H9 (cell line): ENCODE data around the gene SH2D1B. TPM values are rescaled to one million over a fixed set of nuclear protein-coding genes. Genes with fewer than 3 reads are reported as not detected.

Source experiments
- DNase-seq: peaks from one replicate; pipeline ENCODE4 v3.0.0-alpha.2; 2017
- H2AFZ ChIP-seq: one replicate; pipeline ENCODE4 v1.6.1; 2013; ENCODE audit warnings: mild to moderate bottlenecking, low read length, control low read depth, moderate library complexity
- H2AK5ac ChIP-seq: 2 replicates; pipeline ENCODE4 v1.6.1; 2013; ENCODE audit warnings: low read length, control low read depth, mixed read lengths; ENCODE audit not compliant: insufficient read length
- H2BK120ac ChIP-seq: one replicate; pipeline ENCODE4 v1.6.1; 2013; ENCODE audit warnings: low read depth, mild to moderate bottlenecking, low read length, control low read depth, inconsistent platforms; ENCODE audit not compliant: poor library complexity, severe bottlenecking
- H2BK12ac ChIP-seq: 2 replicates; pipeline ENCODE4 v1.6.1; 2013; ENCODE audit warnings: low read length, control low read depth, mixed read lengths, low read depth; ENCODE audit not compliant: insufficient read length
- H2BK15ac ChIP-seq: 2 replicates; pipeline ENCODE4 v1.6.1; 2013; ENCODE audit warnings: low read depth, low read length, control low read depth
- H2BK20ac ChIP-seq: one replicate; pipeline ENCODE4 v1.6.1; 2013; ENCODE audit warnings: low read depth, mild to moderate bottlenecking, low read length, control low read depth, inconsistent platforms; ENCODE audit not compliant: poor library complexity, severe bottlenecking
- H2BK5ac ChIP-seq: 2 replicates; pipeline ENCODE4 v1.6.1; 2013; ENCODE audit warnings: low read length, control low read depth, mixed read lengths; ENCODE audit not compliant: insufficient read length
- H3K14ac ChIP-seq: 2 replicates; pipeline ENCODE4 v1.6.1; 2013; ENCODE audit warnings: low read length, control low read depth; ENCODE audit not compliant: insufficient read depth
- H3K18ac ChIP-seq: 2 replicates; pipeline ENCODE4 v1.6.1; 2013; ENCODE audit warnings: low read depth, mild to moderate bottlenecking, mixed read lengths, low read length, control low read depth; ENCODE audit not compliant: insufficient read length
- H3K23ac ChIP-seq: 2 replicates; pipeline ENCODE4 v1.6.1; 2013; ENCODE audit warnings: low read length, control low read depth, mixed read lengths, low read depth; ENCODE audit not compliant: insufficient read length
- H3K23me2 ChIP-seq: 2 replicates; pipeline ENCODE4 v1.6.1; 2013; ENCODE audit warnings: low read depth, mild to moderate bottlenecking, mixed read lengths, low read length, control low read depth; ENCODE audit not compliant: insufficient read length, poor library complexity, severe bottlenecking
- H3K27ac ChIP-seq: 2 replicates; pipeline ENCODE4 v1.5.1; 2013; ENCODE audit warnings: low read length, control low read depth, mixed read lengths, low read depth; ENCODE audit not compliant: insufficient read length
- H3K27me3 ChIP-seq: 2 replicates; pipeline ENCODE4 v1.6.1; 2013; ENCODE audit warnings: low read length, control low read depth, inconsistent platforms; ENCODE audit not compliant: insufficient read depth
- H3K4ac ChIP-seq: 2 replicates; pipeline ENCODE4 v1.6.1; 2013; ENCODE audit warnings: low read depth, mild to moderate bottlenecking, control low read depth, inconsistent platforms, low read length, moderate library complexity
- H3K4me1 ChIP-seq: 2 replicates; pipeline ENCODE4 v1.6.1; 2013; ENCODE audit warnings: low read length, control low read depth, inconsistent platforms; ENCODE audit not compliant: insufficient read depth
- H3K4me2 ChIP-seq: 2 replicates; pipeline ENCODE4 v1.6.1; 2013; ENCODE audit warnings: low read length, control low read depth, mixed read lengths; ENCODE audit not compliant: insufficient read length, insufficient read depth
- H3K56ac ChIP-seq: 2 replicates; pipeline ENCODE4 v1.6.1; 2013; ENCODE audit warnings: low read depth, mild to moderate bottlenecking, mixed read lengths, low read length, control low read depth; ENCODE audit not compliant: insufficient read length
- H3K79me1 ChIP-seq: 2 replicates; pipeline ENCODE4 v1.6.1; 2013; ENCODE audit warnings: low read depth, mild to moderate bottlenecking, moderate library complexity, low read length, control low read depth, inconsistent platforms; ENCODE audit not compliant: insufficient read depth, poor library complexity, severe bottlenecking
- H3K79me2 ChIP-seq: 2 replicates; pipeline ENCODE4 v1.6.1; 2013; ENCODE audit warnings: low read length, control low read depth, inconsistent platforms; ENCODE audit not compliant: insufficient read depth
- H3K9ac ChIP-seq: 2 replicates; pipeline ENCODE4 v1.6.1; 2013; ENCODE audit warnings: low read length, control low read depth, mixed read lengths; ENCODE audit not compliant: insufficient read length; ENCODE audit errors: extremely low read depth
- H3K9me3 ChIP-seq: one replicate; pipeline ENCODE4 v1.6.1; 2013; ENCODE audit warnings: low read depth, low read length, inconsistent platforms; ENCODE audit not compliant: control insufficient read depth
- H3T11ph ChIP-seq: one replicate; pipeline ENCODE4 v1.6.1; 2013; ENCODE audit warnings: mild to moderate bottlenecking, low read length, control low read depth, inconsistent platforms
- H4K20me1 ChIP-seq: one replicate; pipeline ENCODE4 v1.6.1; 2013; ENCODE audit not compliant: control insufficient read depth, insufficient read length, insufficient read depth
- H4K5ac ChIP-seq: 2 replicates; pipeline ENCODE4 v1.6.1; 2013; ENCODE audit warnings: low read depth, mild to moderate bottlenecking, mixed read lengths, low read length, control low read depth; ENCODE audit not compliant: insufficient read length
- H4K8ac ChIP-seq: replicated peaks from 2 replicates; pipeline ENCODE4 v1.6.1; 2013; ENCODE audit warnings: low read length, control low read depth, mixed read lengths, low read depth; ENCODE audit not compliant: insufficient read length
- H4K91ac ChIP-seq: 2 replicates; pipeline ENCODE4 v1.6.1; 2013; ENCODE audit warnings: low read depth, mild to moderate bottlenecking, moderate library complexity, mixed read lengths, low read length, control low read depth; ENCODE audit not compliant: insufficient read length
- H3K27ac Mint-ChIP-seq, 3 experiments: 2 replicates in 2 of 3; 3 replicates in 1 of 3; pipeline ENCODE4 v1.8.0; 2020 to 2021; ENCODE audit warnings: mixed read lengths in 3 of 3, mild to moderate bottlenecking in 1 of 3, moderate library complexity in 1 of 3
- H3K27me3 Mint-ChIP-seq: 2 replicates; pipeline ENCODE4 v1.8.0; 2021; ENCODE audit warnings: low read depth, mild to moderate bottlenecking, moderate library complexity, mixed read lengths
- H3K36me3 Mint-ChIP-seq, 3 experiments: 2 replicates in 2 of 3; 3 replicates in 1 of 3; pipeline ENCODE4 v1.8.0; 2020 to 2021; ENCODE audit warnings: low read depth in 3 of 3, mixed read lengths in 3 of 3; ENCODE audit not compliant: insufficient read depth in 1 of 3
- H3K4me1 Mint-ChIP-seq, 2 experiments: 2 replicates each; pipeline ENCODE4 v1.8.0; 2020; ENCODE audit warnings: mixed read lengths in 2 of 2
- H3K4me3 Mint-ChIP-seq, 2 experiments: 2 replicates in 1 of 2; 3 replicates in 1 of 2; pipeline ENCODE4 v1.8.0; 2020 to 2021; ENCODE audit warnings: mild to moderate bottlenecking in 2 of 2, mixed read lengths in 2 of 2, moderate library complexity in 1 of 2
- H3K9me3 Mint-ChIP-seq, 2 experiments: 2 replicates in 1 of 2; 3 replicates in 1 of 2; pipeline ENCODE4 v1.8.0; 2020; ENCODE audit warnings: mild to moderate bottlenecking in 2 of 2, mixed read lengths in 2 of 2, moderate library complexity in 1 of 2
- WGBS: extraction: QIAGEN DNeasy Blood & Tissue Kit; methylation state at CpG from one replicate; pipeline ENCODE4 v1.1.7; 2013; ENCODE audit warnings: missing lambda C conversion rate, low lambda C conversion rate, mixed read lengths; ENCODE audit not compliant: insufficient read length; ENCODE audit errors: extremely low coverage; 5-methylcytosine and 5-hydroxymethylcytosine counted together
- total RNA-seq: library from RNA; stranded (reverse); gene quantifications from 2 replicates; pipeline ENCODE4 v1.2.1, GENCODE V29; 2021
- TF ChIP-seq, protein P1 (sequence below): fragments of 200-600 bp; sonication (generic); conservative IDR thresholded peaks from 3 replicates; pipeline ENCODE4 v1.8.0; 2021; ENCODE audit warnings: antibody characterized with exemption, mild to moderate bottlenecking

The SH2D1B gene
- total RNA-seq, 1 experiment from 2014 or later, result not detected

DNA sequence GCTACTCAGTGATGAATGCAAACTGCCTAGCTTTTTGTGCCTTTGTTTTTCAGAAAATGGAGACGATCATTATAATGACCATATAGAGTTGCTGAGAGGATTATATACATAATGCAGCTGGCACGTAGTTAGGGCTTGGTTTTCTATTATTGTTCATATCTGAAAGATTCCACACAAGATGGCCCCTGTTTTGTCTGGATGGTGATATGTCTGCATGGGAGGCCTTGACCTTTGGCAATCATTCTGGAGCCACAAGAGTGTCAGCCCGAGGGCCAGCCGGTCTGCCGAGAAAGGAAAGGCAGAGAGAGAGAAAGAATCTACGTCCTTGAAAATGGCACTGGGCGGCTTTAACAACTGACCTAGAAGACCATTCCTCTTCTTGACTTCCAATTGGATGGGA, 5.7 kb upstream of the SH2D1B start:
- no peak overlapping the region for H3K9ac ChIP-seq
- no peaks in the 10 kb centered on the region for H3K23me2 ChIP-seq
- H3K18ac ChIP-seq, result no peak overlapping the region
- H3K23ac ChIP-seq, result no peak overlapping the region
- no peaks in the 10 kb centered on the region for H3K79me2 ChIP-seq
- H4K20me1 ChIP-seq, result no peaks in the 10 kb centered on the region
- H3K9me3 ChIP-seq, result no peaks in the 10 kb centered on the region
- no peak overlapping the region for H3K4ac ChIP-seq
- TF ChIP-seq, protein P1, sequence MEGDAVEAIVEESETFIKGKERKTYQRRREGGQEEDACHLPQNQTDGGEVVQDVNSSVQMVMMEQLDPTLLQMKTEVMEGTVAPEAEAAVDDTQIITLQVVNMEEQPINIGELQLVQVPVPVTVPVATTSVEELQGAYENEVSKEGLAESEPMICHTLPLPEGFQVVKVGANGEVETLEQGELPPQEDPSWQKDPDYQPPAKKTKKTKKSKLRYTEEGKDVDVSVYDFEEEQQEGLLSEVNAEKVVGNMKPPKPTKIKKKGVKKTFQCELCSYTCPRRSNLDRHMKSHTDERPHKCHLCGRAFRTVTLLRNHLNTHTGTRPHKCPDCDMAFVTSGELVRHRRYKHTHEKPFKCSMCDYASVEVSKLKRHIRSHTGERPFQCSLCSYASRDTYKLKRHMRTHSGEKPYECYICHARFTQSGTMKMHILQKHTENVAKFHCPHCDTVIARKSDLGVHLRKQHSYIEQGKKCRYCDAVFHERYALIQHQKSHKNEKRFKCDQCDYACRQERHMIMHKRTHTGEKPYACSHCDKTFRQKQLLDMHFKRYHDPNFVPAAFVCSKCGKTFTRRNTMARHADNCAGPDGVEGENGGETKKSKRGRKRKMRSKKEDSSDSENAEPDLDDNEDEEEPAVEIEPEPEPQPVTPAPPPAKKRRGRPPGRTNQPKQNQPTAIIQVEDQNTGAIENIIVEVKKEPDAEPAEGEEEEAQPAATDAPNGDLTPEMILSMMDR, result no peak
- no peak overlapping the region for H3K56ac ChIP-seq
- no peaks in the 10 kb centered on the region for H3K27me3 ChIP-seq
- Mint-ChIP-seq H3K4me1 (peaks cover 3 to 4% of the 10 kb centered on the region in 2 experiments; a peak in 2 of 4 replicates), H3K36me3 (peaks cover 0 to 7% (median 7%) of the 10 kb centered on the region in 3 experiments; a peak in 3 of 7 replicates), H3K4me3 (no peak overlapping the region), H3K9me3 (peaks cover 11 to 12% of the 10 kb centered on the region in 2 experiments; a peak in 4 of 5 replicates), H3K27me3 (peaks cover 2% of the 10 kb centered on the region; the same call in 1 of the 2 replicates), H3K27ac (no peak overlapping the region; a peak in 1 of 7 replicates)
- H2AFZ ChIP-seq, result no peak overlapping the region
- no peak overlapping the region for H4K5ac ChIP-seq
- no peak overlapping the region for H2BK15ac ChIP-seq
- H3K79me1 ChIP-seq, result no peaks in the 10 kb centered on the region
- H4K91ac ChIP-seq, result no peak overlapping the region
- H2BK5ac ChIP-seq, result no peak overlapping the region
- no peak overlapping the region for H2BK20ac ChIP-seq
- no peak overlapping the region for H3K14ac ChIP-seq
- no peak overlapping the region for H3T11ph ChIP-seq
- H3K4me2 ChIP-seq, result no peak overlapping the region
- H4K8ac ChIP-seq, result no peak overlapping the region
- no CpG with 5 or more reads among the region's 7 CpGs for WGBS
- no peak for DNase-seq
- H3K27ac ChIP-seq, result no peak overlapping the region
- H3K4me1 ChIP-seq, result no peaks in the 10 kb centered on the region
- H2AK5ac ChIP-seq, result no peak overlapping the region
- H2BK12ac ChIP-seq, result no peak overlapping the region
- no peak overlapping the region for H2BK120ac ChIP-seq
